ENCODE data around the gene KRT9. TPM values are rescaled to one million over a fixed set of nuclear protein-coding genes. Genes with fewer than 3 reads are reported as not detected.

Gene KRT9
- total RNA-seq, 1 donor from 2014 or later: not detected

GRCh38 chr17:41524261-41524660 lies 47.6 kb downstream of the KRT9 start:
- H3K27ac ChIP-seq: no peak overlapping the region
- H3K27me3 ChIP-seq: peaks cover 15% of the 10 kb centered on the region
- no peaks in the 10 kb centered on the region for H3K36me3 ChIP-seq
- H3K4me1 ChIP-seq: peaks cover 5 to 7% of the 10 kb centered on the region in 2 donors
- H3K9me3 ChIP-seq: no peaks in the 10 kb centered on the region
- TF ChIP-seq CTCF (IDR thresholded peaks at IDR 0.05): no peak
- no peak for DNase-seq (ENCODE audit: low spot score in 2 of 2)
- intact Hi-C loops (cut with DNase I): no loop called here
- H3K4me3 ChIP-seq: no peak overlapping the region

- DNase-seq (ENCODE audit: low spot score in 2 of 2): no peak
- no peak overlapping the region for H3K4me3 ChIP-seq
- no peak for TF ChIP-seq CTCF (IDR thresholded peaks at IDR 0.05)
- H3K27me3 ChIP-seq: peaks cover 15% of the 10 kb centered on the region
- H3K36me3 ChIP-seq: no peaks in the 10 kb centered on the region
- H3K27ac ChIP-seq: no peak overlapping the region
- no peaks in the 10 kb centered on the region for H3K9me3 ChIP-seq
- intact Hi-C loops (cut with DNase I): no loop called here
- peaks cover 5 to 7% of the 10 kb centered on the region in 2 donors for H3K4me1 ChIP-seq
Observed at GRCh38 chr17:41523787-41524186, 48.1 kb downstream of the KRT9 start.

- no peak for TF ChIP-seq CTCF (IDR thresholded peaks at IDR 0.05)
- Histone ChIP-seq H3K9me3 (no peaks in the 10 kb centered on the region), H3K36me3 (no peaks in the 10 kb centered on the region), H3K27ac (no peak overlapping the region), H3K4me1 (peaks cover 5 to 7% of the 10 kb centered on the region in 2 donors), H3K4me3 (no peak overlapping the region), H3K27me3 (peaks cover 14% of the 10 kb centered on the region)
- no peak for DNase-seq (ENCODE audit: low spot score in 2 of 2)
- intact Hi-C loops (cut with DNase I): no loop called here
Observed at GRCh38 chr17:41523225-41523593, 48.6 kb downstream of the KRT9 start.

- Histone ChIP-seq H3K27me3 (peaks cover 7% of the 10 kb centered on the region), H3K9me3 (no peaks in the 10 kb centered on the region), H3K36me3 (no peaks in the 10 kb centered on the region), H3K4me3 (no peak overlapping the region), H3K27ac (no peak overlapping the region), H3K4me1 (peaks cover 0 to 1% of the 10 kb centered on the region in 2 donors)
- DNase-seq (ENCODE audit: low spot score in 2 of 2): no peak
- TF ChIP-seq CTCF (IDR thresholded peaks at IDR 0.05): no peak
- intact Hi-C loops (cut with DNase I): no loop called here
Observed at GRCh38 chr17:41522301-41523224, 49.3 kb downstream of the KRT9 start.

GRCh38 chr17:41521574-41522261 lies 50.1 kb downstream of the KRT9 start:
- no peak for TF ChIP-seq CTCF (IDR thresholded peaks at IDR 0.05)
- no peaks in the 10 kb centered on the region for H3K9me3 ChIP-seq
- no peak overlapping the region for H3K27ac ChIP-seq
- intact Hi-C loops (cut with DNase I): no loop called here
- no peak overlapping the region for H3K4me3 ChIP-seq
- H3K4me1 ChIP-seq: no peaks in the 10 kb centered on the region
- no peak for DNase-seq (ENCODE audit: low spot score in 2 of 2)
- H3K36me3 ChIP-seq: no peaks in the 10 kb centered on the region
- H3K27me3 ChIP-seq: no peaks in the 10 kb centered on the region

Data from ascending aorta (tissue), 2 donors.